ENCODE results near the gene ANO1.

The ANO1 gene

GRCh38 chr11:70159627-70160570, 81.8 kb downstream of the ANO1 start:
- H2AFZ ChIP-seq (ENCODE audit: insufficient read depth, low read length, poor library complexity): no peak overlapping the region
- no peaks in the 10 kb centered on the region for H3K4me1 ChIP-seq (ENCODE audit: control insufficient read depth in 1 of 2, insufficient read depth in 2 of 2, low read length in 2 of 2)
- no peaks in the 10 kb centered on the region for H3K27me3 ChIP-seq (ENCODE audit: insufficient read depth, low read length)
- no peak overlapping the region for H3K27ac ChIP-seq (ENCODE audit: low read depth, low read length)
- H3K9me3 ChIP-seq (ENCODE audit: insufficient read depth, low read depth, low read length): peaks cover 3% of the 10 kb centered on the region
- no peak overlapping the region for H4K12ac ChIP-seq (ENCODE audit: low read depth, low read length)
- H3K18ac ChIP-seq (ENCODE audit: low read length): no peak overlapping the region
- H3K9ac ChIP-seq (ENCODE audit: low read length): no peak overlapping the region
- H3K79me1 ChIP-seq (ENCODE audit: low read length): no peaks in the 10 kb centered on the region
- no peak overlapping the region for H4K91ac ChIP-seq (ENCODE audit: low read depth, low read length)
- no peak overlapping the region for H3K23ac ChIP-seq (ENCODE audit: low read length)
- H3K14ac ChIP-seq (ENCODE audit: low read length): no peak overlapping the region
- no peak overlapping the region for H2BK5ac ChIP-seq (ENCODE audit: low read depth, low read length, poor library complexity)
- WGBS (ENCODE audit: extremely low coverage, insufficient coverage, insufficient read length): no CpG with 5 or more reads among the region's 24 CpGs
- no peak overlapping the region for H3K4me2 ChIP-seq (ENCODE audit: low read length)
- no peak overlapping the region for H3K4ac ChIP-seq (ENCODE audit: low read depth, low read length)
- no peak overlapping the region for H3K4me3 ChIP-seq (ENCODE audit: low read depth, low read length)
- no peak overlapping the region for H2AK5ac ChIP-seq (ENCODE audit: low read length)
- H2BK12ac ChIP-seq (ENCODE audit: low read length): no peak overlapping the region
- H4K8ac ChIP-seq (ENCODE audit: low read depth, low read length): no peak overlapping the region
- DNase-seq: no peak
- no peak overlapping the region for H2BK120ac ChIP-seq (ENCODE audit: insufficient read depth, low read length, poor library complexity)
- no peaks in the 10 kb centered on the region for H3K36me3 ChIP-seq (ENCODE audit: control insufficient read depth in 1 of 2, insufficient read depth in 2 of 2, low read length in 2 of 2)
- no peaks in the 10 kb centered on the region for H3K79me2 ChIP-seq (ENCODE audit: control insufficient read depth, insufficient read depth, low read length, poor library complexity)

- Histone ChIP-seq H4K8ac (ENCODE audit: low read depth, low read length) (no peak overlapping the region), H3K4me2 (ENCODE audit: low read length) (no peak overlapping the region)
- WGBS (ENCODE audit: extremely low coverage, insufficient coverage, insufficient read length): no CpG with 5 or more reads among the region's 17 CpGs
Observed at GRCh38 chr11:70161043-70161625, 83.0 kb downstream of the ANO1 start.

GRCh38 chr11:70164705-70165104, 86.6 kb downstream of the ANO1 start:
- no peak overlapping the region for H2BK12ac ChIP-seq (ENCODE audit: low read length)
- no peak overlapping the region for H4K91ac ChIP-seq (ENCODE audit: low read depth, low read length)
- H3K4me1 ChIP-seq (ENCODE audit: control insufficient read depth in 1 of 2, insufficient read depth in 2 of 2, low read length in 2 of 2): no peaks in the 10 kb centered on the region
- no peak for DNase-seq
- H3K36me3 ChIP-seq (ENCODE audit: control insufficient read depth in 1 of 2, insufficient read depth in 2 of 2, low read length in 2 of 2): no peaks in the 10 kb centered on the region
- no peaks in the 10 kb centered on the region for H3K27me3 ChIP-seq (ENCODE audit: insufficient read depth, low read length)
- no peak overlapping the region for H3K18ac ChIP-seq (ENCODE audit: low read length)
- no peak overlapping the region for H2BK5ac ChIP-seq (ENCODE audit: low read depth, low read length, poor library complexity)
- no peaks in the 10 kb centered on the region for H3K79me1 ChIP-seq (ENCODE audit: low read length)
- no peak overlapping the region for H3K14ac ChIP-seq (ENCODE audit: low read length)
- no peak overlapping the region for H3K9ac ChIP-seq (ENCODE audit: low read length)
- no peak overlapping the region for H2BK120ac ChIP-seq (ENCODE audit: insufficient read depth, low read length, poor library complexity)
- H3K4ac ChIP-seq (ENCODE audit: low read depth, low read length): no peak overlapping the region
- no CpG with 5 or more reads among the region's 10 CpGs for WGBS (ENCODE audit: extremely low coverage, insufficient coverage, insufficient read length)
- H3K4me2 ChIP-seq (ENCODE audit: low read length): no peak overlapping the region
- no peak overlapping the region for H4K12ac ChIP-seq (ENCODE audit: low read depth, low read length)
- no peak overlapping the region for H2AK5ac ChIP-seq (ENCODE audit: low read length)
- no peak overlapping the region for H2AFZ ChIP-seq (ENCODE audit: insufficient read depth, low read length, poor library complexity)
- no peak overlapping the region for H3K27ac ChIP-seq (ENCODE audit: low read depth, low read length)
- H4K8ac ChIP-seq (ENCODE audit: low read depth, low read length): no peak overlapping the region
- no peaks in the 10 kb centered on the region for H3K9me3 ChIP-seq (ENCODE audit: insufficient read depth, low read depth, low read length)
- no peak overlapping the region for H3K4me3 ChIP-seq (ENCODE audit: low read depth, low read length)
- no peaks in the 10 kb centered on the region for H3K79me2 ChIP-seq (ENCODE audit: control insufficient read depth, insufficient read depth, low read length, poor library complexity)
- no peak overlapping the region for H3K23ac ChIP-seq (ENCODE audit: low read length)

More at GRCh38 chr11:70161043-70161625, 83.0 kb downstream of the ANO1 start:
- Histone ChIP-seq H3K4ac (ENCODE audit: low read depth, low read length) (no peak overlapping the region), H3K36me3 (ENCODE audit: control insufficient read depth in 1 of 2, insufficient read depth in 2 of 2, low read length in 2 of 2) (no peaks in the 10 kb centered on the region), H2BK5ac (ENCODE audit: low read depth, low read length, poor library complexity) (no peak overlapping the region), H3K4me1 (ENCODE audit: control insufficient read depth in 1 of 2, insufficient read depth in 2 of 2, low read length in 2 of 2) (no peaks in the 10 kb centered on the region), H2BK120ac (ENCODE audit: insufficient read depth, low read length, poor library complexity) (no peak overlapping the region), H3K4me3 (ENCODE audit: low read depth, low read length) (no peak overlapping the region), H3K14ac (ENCODE audit: low read length) (no peak overlapping the region), H3K27ac (ENCODE audit: low read depth, low read length) (no peak overlapping the region), H3K27me3 (ENCODE audit: insufficient read depth, low read length) (no peaks in the 10 kb centered on the region), H3K9ac (ENCODE audit: low read length) (no peak overlapping the region), H4K12ac (ENCODE audit: low read depth, low read length) (no peak overlapping the region), H3K18ac (ENCODE audit: low read length) (no peak overlapping the region), H4K91ac (ENCODE audit: low read depth, low read length) (no peak overlapping the region), H3K23ac (ENCODE audit: low read length) (no peak overlapping the region), H3K79me1 (ENCODE audit: low read length) (no peaks in the 10 kb centered on the region), H2AFZ (ENCODE audit: insufficient read depth, low read length, poor library complexity) (no peak overlapping the region), H3K79me2 (ENCODE audit: control insufficient read depth, insufficient read depth, low read length, poor library complexity) (no peaks in the 10 kb centered on the region), H2AK5ac (ENCODE audit: low read length) (no peak overlapping the region), H2BK12ac (ENCODE audit: low read length) (no peak overlapping the region), H3K9me3 (ENCODE audit: insufficient read depth, low read depth, low read length) (peaks cover 3% of the 10 kb centered on the region)
- no peak for DNase-seq

GRCh38 chr11:70167120-70167519, 89.0 kb downstream of the ANO1 start:
- Histone ChIP-seq H3K18ac (ENCODE audit: low read length) (no peak overlapping the region), H4K8ac (ENCODE audit: low read depth, low read length) (no peak overlapping the region), H3K27ac (ENCODE audit: low read depth, low read length) (no peak overlapping the region), H3K23ac (ENCODE audit: low read length) (no peak overlapping the region), H3K79me1 (ENCODE audit: low read length) (no peaks in the 10 kb centered on the region), H3K27me3 (ENCODE audit: insufficient read depth, low read length) (no peaks in the 10 kb centered on the region), H3K4me1 (ENCODE audit: control insufficient read depth in 1 of 2, insufficient read depth in 2 of 2, low read length in 2 of 2) (no peaks in the 10 kb centered on the region), H2AFZ (ENCODE audit: insufficient read depth, low read length, poor library complexity) (no peak overlapping the region), H3K9me3 (ENCODE audit: insufficient read depth, low read depth, low read length) (peaks cover 4% of the 10 kb centered on the region), H2BK12ac (ENCODE audit: low read length) (no peak overlapping the region), H3K9ac (ENCODE audit: low read length) (no peak overlapping the region), H3K14ac (ENCODE audit: low read length) (no peak overlapping the region), H4K91ac (ENCODE audit: low read depth, low read length) (no peak overlapping the region), H3K4me2 (ENCODE audit: low read length) (no peak overlapping the region), H3K4ac (ENCODE audit: low read depth, low read length) (no peak overlapping the region), H3K36me3 (ENCODE audit: control insufficient read depth in 1 of 2, insufficient read depth in 2 of 2, low read length in 2 of 2) (no peaks in the 10 kb centered on the region), H2BK120ac (ENCODE audit: insufficient read depth, low read length, poor library complexity) (no peak overlapping the region), H3K79me2 (ENCODE audit: control insufficient read depth, insufficient read depth, low read length, poor library complexity) (no peaks in the 10 kb centered on the region), H3K4me3 (ENCODE audit: low read depth, low read length) (no peak overlapping the region), H4K12ac (ENCODE audit: low read depth, low read length) (no peak overlapping the region), H2AK5ac (ENCODE audit: low read length) (no peak overlapping the region), H2BK5ac (ENCODE audit: low read depth, low read length, poor library complexity) (no peak overlapping the region)
- no CpG with 5 or more reads among the region's 9 CpGs for WGBS (ENCODE audit: extremely low coverage, insufficient coverage, insufficient read length)
- DNase-seq: no peak

All from trophoblast cell (in vitro differentiated cells and primary cell).